ENCODE data around the gene GLIS1.

The GLIS1 gene

GRCh38 chr1:53590104-53590503, 148.9 kb downstream of the GLIS1 start:
- H3K36me3 ChIP-seq (ENCODE audit: control insufficient read depth, insufficient read depth, low read length), result no peaks in the 10 kb centered on the region
- WGBS, 2 experiments, result 90 to 93% methylated on average over 4 of the region's 4 CpGs
- H3K27ac ChIP-seq (ENCODE audit: insufficient read depth, low read depth, low read length, poor library complexity, severe bottlenecking), result no peak overlapping the region
- H3K27me3 ChIP-seq (ENCODE audit: control insufficient read depth, insufficient read depth, low read length, poor library complexity, severe bottlenecking), result peaks cover 6% of the 10 kb centered on the region
- H3K4me3 ChIP-seq (ENCODE audit: insufficient read depth, low read depth, low read length), result no peak overlapping the region
- H3K4me1 ChIP-seq (ENCODE audit: control insufficient read depth, insufficient read depth, low read length), result no peaks in the 10 kb centered on the region
- no peaks in the 10 kb centered on the region for H3K9me3 ChIP-seq (ENCODE audit: control insufficient read depth, low read length)

- no peak overlapping the region for H3K27ac ChIP-seq (ENCODE audit: insufficient read depth, low read depth, low read length, poor library complexity, severe bottlenecking)
- WGBS, 2 experiments, result 90 to 92% methylated on average over 11 of the region's 11 CpGs
These were observed 149.7 kb downstream of the GLIS1 start for GRCh38 chr1:53589043-53589887.

GRCh38 chr1:53588053-53588779, 150.7 kb downstream of the GLIS1 start:
- Histone ChIP-seq H3K9me3 (ENCODE audit: control insufficient read depth, low read length) (no peaks in the 10 kb centered on the region), H3K27ac (ENCODE audit: insufficient read depth, low read depth, low read length, poor library complexity, severe bottlenecking) (no peak overlapping the region), H3K4me1 (ENCODE audit: control insufficient read depth, insufficient read depth, low read length) (no peaks in the 10 kb centered on the region), H3K4me3 (ENCODE audit: insufficient read depth, low read depth, low read length) (no peak overlapping the region), H3K27me3 (ENCODE audit: control insufficient read depth, insufficient read depth, low read length, poor library complexity, severe bottlenecking) (peaks cover 1% of the 10 kb centered on the region), H3K36me3 (ENCODE audit: control insufficient read depth, insufficient read depth, low read length) (no peaks in the 10 kb centered on the region)
- 88 to 94% methylated on average over 6 of the region's 6 CpGs for WGBS, 2 experiments

More at GRCh38 chr1:53589043-53589887, 149.7 kb downstream of the GLIS1 start:
- peaks cover 6% of the 10 kb centered on the region for H3K27me3 ChIP-seq (ENCODE audit: control insufficient read depth, insufficient read depth, low read length, poor library complexity, severe bottlenecking)
- no peaks in the 10 kb centered on the region for H3K36me3 ChIP-seq (ENCODE audit: control insufficient read depth, insufficient read depth, low read length)
- H3K9me3 ChIP-seq (ENCODE audit: control insufficient read depth, low read length), result no peaks in the 10 kb centered on the region
- no peaks in the 10 kb centered on the region for H3K4me1 ChIP-seq (ENCODE audit: control insufficient read depth, insufficient read depth, low read length)
- no peak overlapping the region for H3K4me3 ChIP-seq (ENCODE audit: insufficient read depth, low read depth, low read length)

- H3K27me3 ChIP-seq (ENCODE audit: control insufficient read depth, insufficient read depth, low read length, poor library complexity, severe bottlenecking), result no peaks in the 10 kb centered on the region
- H3K36me3 ChIP-seq (ENCODE audit: control insufficient read depth, insufficient read depth, low read length), result no peaks in the 10 kb centered on the region
- no peaks in the 10 kb centered on the region for H3K9me3 ChIP-seq (ENCODE audit: control insufficient read depth, low read length)
- no peak overlapping the region for H3K27ac ChIP-seq (ENCODE audit: insufficient read depth, low read depth, low read length, poor library complexity, severe bottlenecking)
- no peak overlapping the region for H3K4me3 ChIP-seq (ENCODE audit: insufficient read depth, low read depth, low read length)
- no peaks in the 10 kb centered on the region for H3K4me1 ChIP-seq (ENCODE audit: control insufficient read depth, insufficient read depth, low read length)
- WGBS, 2 experiments, result 85 to 94% methylated on average over 4 of the region's 4 CpGs
These were observed 151.5 kb downstream of the GLIS1 start for GRCh38 chr1:53587252-53587988.

GRCh38 chr1:53586765-53587164, 152.2 kb downstream of the GLIS1 start:
- H3K4me1 ChIP-seq (ENCODE audit: control insufficient read depth, insufficient read depth, low read length), result no peaks in the 10 kb centered on the region
- no peak overlapping the region for H3K4me3 ChIP-seq (ENCODE audit: insufficient read depth, low read depth, low read length)
- no peak overlapping the region for H3K27ac ChIP-seq (ENCODE audit: insufficient read depth, low read depth, low read length, poor library complexity, severe bottlenecking)
- H3K36me3 ChIP-seq (ENCODE audit: control insufficient read depth, insufficient read depth, low read length), result no peaks in the 10 kb centered on the region
- WGBS, 2 experiments, result 89 to 93% methylated on average over 2 of the region's 2 CpGs
- no peaks in the 10 kb centered on the region for H3K9me3 ChIP-seq (ENCODE audit: control insufficient read depth, low read length)
- no peaks in the 10 kb centered on the region for H3K27me3 ChIP-seq (ENCODE audit: control insufficient read depth, insufficient read depth, low read length, poor library complexity, severe bottlenecking)

- H3K4me3 ChIP-seq (ENCODE audit: insufficient read depth, low read depth, low read length), result no peak overlapping the region
- no peaks in the 10 kb centered on the region for H3K4me1 ChIP-seq (ENCODE audit: control insufficient read depth, insufficient read depth, low read length)
- 83 to 90% methylated on average over 1 of the region's 1 CpG for WGBS, 2 experiments
- no peaks in the 10 kb centered on the region for H3K27me3 ChIP-seq (ENCODE audit: control insufficient read depth, insufficient read depth, low read length, poor library complexity, severe bottlenecking)
- H3K36me3 ChIP-seq (ENCODE audit: control insufficient read depth, insufficient read depth, low read length), result no peaks in the 10 kb centered on the region
- no peaks in the 10 kb centered on the region for H3K9me3 ChIP-seq (ENCODE audit: control insufficient read depth, low read length)
- H3K27ac ChIP-seq (ENCODE audit: insufficient read depth, low read depth, low read length, poor library complexity, severe bottlenecking), result no peak overlapping the region
These were observed 153.4 kb downstream of the GLIS1 start for GRCh38 chr1:53585565-53585964.

- 87 to 91% methylated on average over 5 of the region's 5 CpGs for WGBS, 2 experiments
- Histone ChIP-seq H3K4me3 (ENCODE audit: insufficient read depth, low read depth, low read length) (no peak overlapping the region), H3K27ac (ENCODE audit: insufficient read depth, low read depth, low read length, poor library complexity, severe bottlenecking) (no peak overlapping the region), H3K9me3 (ENCODE audit: control insufficient read depth, low read length) (no peaks in the 10 kb centered on the region), H3K4me1 (ENCODE audit: control insufficient read depth, insufficient read depth, low read length) (no peaks in the 10 kb centered on the region), H3K36me3 (ENCODE audit: control insufficient read depth, insufficient read depth, low read length) (no peaks in the 10 kb centered on the region), H3K27me3 (ENCODE audit: control insufficient read depth, insufficient read depth, low read length, poor library complexity, severe bottlenecking) (no peaks in the 10 kb centered on the region)
These were observed 153.8 kb downstream of the GLIS1 start for GRCh38 chr1:53585129-53585528.

- no peak overlapping the region for H3K27ac ChIP-seq (ENCODE audit: insufficient read depth, low read depth, low read length, poor library complexity, severe bottlenecking)
- no peak overlapping the region for H3K4me3 ChIP-seq (ENCODE audit: insufficient read depth, low read depth, low read length)
- no peaks in the 10 kb centered on the region for H3K9me3 ChIP-seq (ENCODE audit: control insufficient read depth, low read length)
- H3K27me3 ChIP-seq (ENCODE audit: control insufficient read depth, insufficient read depth, low read length, poor library complexity, severe bottlenecking), result no peaks in the 10 kb centered on the region
- no peaks in the 10 kb centered on the region for H3K36me3 ChIP-seq (ENCODE audit: control insufficient read depth, insufficient read depth, low read length)
- 87% methylated on average over 2 of the region's 2 CpGs for WGBS, 2 experiments
- H3K4me1 ChIP-seq (ENCODE audit: control insufficient read depth, insufficient read depth, low read length), result no peaks in the 10 kb centered on the region
These were observed 154.2 kb downstream of the GLIS1 start for GRCh38 chr1:53584777-53585107.

- no peaks in the 10 kb centered on the region for H3K27me3 ChIP-seq (ENCODE audit: control insufficient read depth, insufficient read depth, low read length, poor library complexity, severe bottlenecking)
- H3K4me1 ChIP-seq (ENCODE audit: control insufficient read depth, insufficient read depth, low read length), result no peaks in the 10 kb centered on the region
- no peak overlapping the region for H3K4me3 ChIP-seq (ENCODE audit: insufficient read depth, low read depth, low read length)
- H3K36me3 ChIP-seq (ENCODE audit: control insufficient read depth, insufficient read depth, low read length), result no peaks in the 10 kb centered on the region
- no peak overlapping the region for H3K27ac ChIP-seq (ENCODE audit: insufficient read depth, low read depth, low read length, poor library complexity, severe bottlenecking)
- H3K9me3 ChIP-seq (ENCODE audit: control insufficient read depth, low read length), result no peaks in the 10 kb centered on the region
- 94 to 95% methylated on average over 11 of the region's 11 CpGs for WGBS, 2 experiments
These were observed 154.8 kb downstream of the GLIS1 start for GRCh38 chr1:53583868-53584776.
